ENCODE results near the gene NTF3. TPM values are rescaled to one million over a fixed set of nuclear protein-coding genes. Genes with fewer than 3 reads are reported as not detected.

The NTF3 gene
- total RNA-seq, 1 donor: under 0.01 TPM

GRCh38 chr12:5456030-5456429, 24.1 kb downstream of the NTF3 start:
- DNase-seq (ENCODE audit: low read depth in 2 of 3, low spot score in 2 of 3): no peak

GRCh38 chr12:5456906-5457305, 25.0 kb downstream of the NTF3 start:
- no peak for DNase-seq (ENCODE audit: low read depth in 2 of 3, low spot score in 2 of 3)

GRCh38 chr12:5458229-5459050, 26.5 kb downstream of the NTF3 start:
- no peak for DNase-seq (ENCODE audit: low read depth in 2 of 3, low spot score in 2 of 3)

- no peak for DNase-seq (ENCODE audit: low read depth in 2 of 3, low spot score in 2 of 3)
Observed at GRCh38 chr12:5459051-5459782, 27.3 kb downstream of the NTF3 start.

GRCh38 chr12:5460817-5461216, 28.9 kb downstream of the NTF3 start:
- no peak for DNase-seq (ENCODE audit: low read depth in 2 of 3, low spot score in 2 of 3)

- DNase-seq (ENCODE audit: low read depth in 2 of 3, low spot score in 2 of 3): no peak
Observed at GRCh38 chr12:5461966-5462365, 30.1 kb downstream of the NTF3 start.

GRCh38 chr12:5464096-5464495, 32.2 kb downstream of the NTF3 start:
- peak in 2 of 3 donors; percentile 6 to 33 for DNase-seq (ENCODE audit: low read depth in 2 of 3, low spot score in 2 of 3)

- DNase-seq (ENCODE audit: low read depth in 2 of 3, low spot score in 2 of 3): no peak
Observed at GRCh38 chr12:5465384-5465783, 33.5 kb downstream of the NTF3 start.

GRCh38 chr12:5466521-5466960, 34.6 kb downstream of the NTF3 start:
- DNase-seq (ENCODE audit: low read depth in 2 of 3, low spot score in 2 of 3): no peak

- no peak for DNase-seq (ENCODE audit: low read depth in 2 of 3, low spot score in 2 of 3)
Observed at GRCh38 chr12:5467931-5468330, 36.0 kb downstream of the NTF3 start.

GRCh38 chr12:5470221-5470620, 38.3 kb downstream of the NTF3 start:
- DNase-seq (ENCODE audit: low read depth in 2 of 3, low spot score in 2 of 3): no peak

- DNase-seq (ENCODE audit: low read depth in 2 of 3, low spot score in 2 of 3): no peak
Observed at GRCh38 chr12:5470703-5471102, 38.8 kb downstream of the NTF3 start.

- DNase-seq (ENCODE audit: low read depth in 2 of 3, low spot score in 2 of 3): no peak
Observed at GRCh38 chr12:5473076-5473782, 41.3 kb downstream of the NTF3 start.

GRCh38 chr12:5473783-5474116, 41.8 kb downstream of the NTF3 start:
- no peak for DNase-seq (ENCODE audit: low read depth in 2 of 3, low spot score in 2 of 3)

- DNase-seq (ENCODE audit: low read depth in 2 of 3, low spot score in 2 of 3): no peak
Observed at GRCh38 chr12:5476356-5476755, 44.4 kb downstream of the NTF3 start.

- DNase-seq (ENCODE audit: low read depth in 2 of 3, low spot score in 2 of 3): no peak
Observed at GRCh38 chr12:5478081-5478706, 46.3 kb downstream of the NTF3 start.

- DNase-seq (ENCODE audit: low read depth in 2 of 3, low spot score in 2 of 3): no peak
Observed at GRCh38 chr12:5479761-5480160, 47.9 kb downstream of the NTF3 start.

- no peak for DNase-seq (ENCODE audit: low read depth in 2 of 3, low spot score in 2 of 3)
Observed at GRCh38 chr12:5480218-5480937, 48.5 kb downstream of the NTF3 start.

GRCh38 chr12:5480938-5481303, 49.0 kb downstream of the NTF3 start:
- no peak for DNase-seq (ENCODE audit: low read depth in 2 of 3, low spot score in 2 of 3)

GRCh38 chr12:5481645-5482044, 49.7 kb downstream of the NTF3 start:
- DNase-seq (ENCODE audit: low read depth in 2 of 3, low spot score in 2 of 3): no peak
